ENCODE measurements around the gene LDLRAD3.

Gene LDLRAD3

GRCh38 chr11:36212564-36213392 lies 268.9 kb downstream of the LDLRAD3 start:
- no peak for DNase-seq (ENCODE audit: low read depth in 3 of 3)

GRCh38 chr11:36213393-36213840 lies 269.6 kb downstream of the LDLRAD3 start:
- no peak for DNase-seq (ENCODE audit: low read depth in 3 of 3)

GRCh38 chr11:36214480-36214879 lies 270.6 kb downstream of the LDLRAD3 start:
- DNase-seq (ENCODE audit: low read depth in 3 of 3) = no peak

DNA sequence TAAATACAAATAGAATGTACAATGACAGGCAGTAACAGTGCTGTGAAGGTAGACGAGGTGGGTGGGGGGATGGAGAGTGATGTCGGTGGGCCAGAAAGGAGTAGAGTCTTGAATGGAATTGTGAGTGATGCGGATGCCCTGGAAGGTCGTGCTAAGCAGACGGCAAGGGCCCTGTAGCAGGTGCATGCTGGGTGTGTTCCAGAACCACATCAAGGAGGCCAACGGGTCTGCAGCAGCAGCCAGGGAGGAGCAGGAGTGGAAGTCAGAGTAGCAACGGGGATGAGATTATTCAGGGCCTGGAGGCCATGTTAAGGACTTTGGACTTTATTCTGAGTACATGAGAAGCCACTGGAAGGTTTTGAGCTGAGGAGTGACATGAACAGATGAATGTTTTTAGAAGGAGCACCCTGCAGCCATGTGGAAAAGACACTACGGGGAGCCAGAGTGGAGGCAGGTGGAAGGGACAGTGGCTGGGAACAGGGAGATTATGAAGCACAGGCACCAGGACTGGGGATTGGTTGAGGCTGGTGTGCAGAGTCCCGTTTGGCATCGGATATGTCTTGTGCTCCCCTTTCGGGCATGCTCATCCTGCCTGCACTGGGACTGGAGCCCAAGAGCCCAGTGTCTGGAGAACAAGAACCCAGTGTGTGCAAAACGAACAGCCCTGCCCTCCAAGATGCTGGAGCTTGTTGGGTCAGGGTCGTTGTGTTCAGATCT lies 271.3 kb downstream of the LDLRAD3 start:
- DNase-seq (ENCODE audit: low read depth in 3 of 3) = no peak

DNA sequence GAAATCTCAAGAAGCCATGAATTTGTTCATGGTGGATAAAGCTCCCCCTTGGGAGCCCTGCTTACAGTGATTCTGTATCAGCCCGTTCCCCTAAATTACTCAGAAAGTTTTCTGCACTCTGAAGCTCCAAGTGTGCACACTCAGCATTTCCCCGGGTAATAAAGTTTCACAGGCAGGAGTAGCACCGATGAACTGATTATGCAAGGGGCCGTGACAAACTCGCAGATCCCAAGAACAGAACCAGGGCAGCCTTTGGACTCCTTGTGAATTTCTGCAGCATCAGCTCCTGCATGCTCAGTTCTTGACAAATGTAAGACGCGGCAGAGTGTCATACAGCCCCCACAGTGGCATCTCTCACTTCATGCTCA lies 271.8 kb downstream of the LDLRAD3 start:
- no peak for DNase-seq (ENCODE audit: low read depth in 3 of 3)

DNA sequence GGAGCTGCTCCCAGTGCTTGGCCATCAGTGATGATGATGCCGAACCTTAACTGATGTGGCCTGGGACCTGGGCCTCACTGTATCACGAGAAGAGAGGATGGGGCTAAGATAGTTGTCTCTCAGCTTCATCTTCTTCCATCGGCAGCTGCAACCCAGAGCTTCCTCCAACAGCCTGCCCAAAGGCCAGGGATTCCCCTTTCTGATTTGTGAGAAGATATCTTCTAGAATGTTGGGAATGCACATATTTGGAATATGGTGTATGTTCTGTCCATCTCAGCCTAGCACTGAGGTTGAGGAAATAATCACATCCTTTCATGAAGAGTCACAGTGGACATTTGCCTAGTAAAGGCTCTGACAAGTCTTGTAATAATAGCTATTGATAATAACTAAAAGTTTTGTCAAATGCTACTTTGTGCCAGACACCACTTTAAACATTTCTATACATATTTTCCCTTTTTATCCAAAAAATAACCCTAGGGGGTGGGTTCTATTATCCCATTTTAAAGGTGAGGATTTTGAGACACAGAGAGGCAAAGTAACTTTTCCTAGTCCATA lies 272.3 kb downstream of the LDLRAD3 start:
- DNase-seq (ENCODE audit: low read depth in 3 of 3) = no peak

GRCh38 chr11:36218283-36218921 lies 274.5 kb downstream of the LDLRAD3 start:
- no peak for DNase-seq (ENCODE audit: low read depth in 3 of 3)

DNA sequence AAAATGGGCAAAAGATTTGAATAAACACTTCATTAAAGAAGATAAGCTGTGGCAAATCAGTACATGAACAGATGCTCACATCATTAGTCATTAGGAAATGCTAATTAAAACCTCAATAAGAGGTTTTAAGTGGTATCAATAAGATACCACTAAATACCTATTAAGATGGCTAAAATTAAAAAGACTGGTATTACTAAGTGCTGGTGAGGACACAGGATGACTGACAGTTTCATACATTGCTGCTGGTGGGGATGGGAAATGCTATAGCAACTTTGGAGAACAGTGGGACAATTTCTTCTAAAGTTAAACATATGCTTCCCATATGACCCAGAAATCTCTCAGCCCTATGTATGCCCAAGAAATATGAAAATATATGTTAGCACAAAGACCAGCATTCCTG lies 276.1 kb downstream of the LDLRAD3 start:
- DNase-seq (ENCODE audit: low read depth in 3 of 3) = no peak

GRCh38 chr11:36222831-36223635 lies 279.2 kb downstream of the LDLRAD3 start:
- no peak for DNase-seq (ENCODE audit: low read depth in 3 of 3)

DNA sequence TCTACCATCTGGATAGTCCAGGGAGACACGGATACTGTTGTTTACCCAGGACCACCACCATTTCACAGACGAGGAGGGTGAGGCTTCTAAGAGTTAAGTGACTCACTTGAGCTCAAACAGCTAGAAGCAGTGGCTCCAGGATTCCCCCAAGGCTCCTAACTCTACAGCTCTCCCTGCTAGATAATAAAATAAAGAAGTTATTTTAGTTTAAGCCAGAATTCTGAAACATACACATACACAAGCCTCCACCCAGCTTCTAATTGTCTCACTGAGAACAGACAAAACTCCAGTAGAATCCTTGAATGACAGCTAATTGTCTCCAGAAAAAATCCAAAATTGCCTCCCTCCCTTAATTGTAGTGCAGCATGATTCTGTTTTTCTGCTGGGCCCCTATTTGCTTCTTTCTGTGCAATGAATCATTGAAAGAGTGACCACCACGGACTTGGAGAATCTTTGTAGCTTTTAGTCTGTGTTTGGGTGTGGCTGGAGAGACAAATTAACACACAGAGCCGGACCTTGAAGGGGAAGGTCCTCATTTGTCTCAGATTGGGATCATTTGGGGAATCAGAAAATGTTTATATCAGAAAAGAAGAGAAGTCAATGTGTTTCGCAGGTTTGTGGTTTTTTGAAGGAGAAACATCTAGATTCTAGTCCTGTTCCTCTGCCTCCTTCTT lies 280.5 kb downstream of the LDLRAD3 start:
- no peak for DNase-seq (ENCODE audit: low read depth in 3 of 3)

DNA sequence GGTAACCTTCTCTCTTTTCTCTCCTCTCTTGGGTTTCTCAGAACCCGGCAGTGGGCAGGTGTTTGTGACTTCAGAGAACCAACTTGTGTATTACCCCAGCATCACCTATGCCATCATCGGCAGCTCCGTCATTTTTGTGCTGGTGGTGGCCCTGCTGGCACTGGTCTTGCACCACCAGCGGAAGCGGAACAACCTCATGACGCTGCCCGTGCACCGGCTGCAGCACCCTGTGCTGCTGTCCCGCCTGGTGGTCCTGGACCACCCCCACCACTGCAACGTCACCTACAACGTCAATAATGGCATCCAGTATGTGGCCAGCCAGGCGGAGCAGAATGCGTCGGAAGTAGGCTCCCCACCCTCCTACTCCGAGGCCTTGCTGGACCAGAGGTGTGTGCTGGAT lies 283.2 kb downstream of the LDLRAD3 start:
- no peak for DNase-seq (ENCODE audit: low read depth in 3 of 3)

- DNase-seq (ENCODE audit: low read depth in 3 of 3) = no peak
Observed at GRCh38 chr11:36228689-36229088, 284.8 kb downstream of the LDLRAD3 start.

- no peak for DNase-seq (ENCODE audit: low read depth in 3 of 3)
Observed at GRCh38 chr11:36229091-36229705, 285.3 kb downstream of the LDLRAD3 start.

DNA sequence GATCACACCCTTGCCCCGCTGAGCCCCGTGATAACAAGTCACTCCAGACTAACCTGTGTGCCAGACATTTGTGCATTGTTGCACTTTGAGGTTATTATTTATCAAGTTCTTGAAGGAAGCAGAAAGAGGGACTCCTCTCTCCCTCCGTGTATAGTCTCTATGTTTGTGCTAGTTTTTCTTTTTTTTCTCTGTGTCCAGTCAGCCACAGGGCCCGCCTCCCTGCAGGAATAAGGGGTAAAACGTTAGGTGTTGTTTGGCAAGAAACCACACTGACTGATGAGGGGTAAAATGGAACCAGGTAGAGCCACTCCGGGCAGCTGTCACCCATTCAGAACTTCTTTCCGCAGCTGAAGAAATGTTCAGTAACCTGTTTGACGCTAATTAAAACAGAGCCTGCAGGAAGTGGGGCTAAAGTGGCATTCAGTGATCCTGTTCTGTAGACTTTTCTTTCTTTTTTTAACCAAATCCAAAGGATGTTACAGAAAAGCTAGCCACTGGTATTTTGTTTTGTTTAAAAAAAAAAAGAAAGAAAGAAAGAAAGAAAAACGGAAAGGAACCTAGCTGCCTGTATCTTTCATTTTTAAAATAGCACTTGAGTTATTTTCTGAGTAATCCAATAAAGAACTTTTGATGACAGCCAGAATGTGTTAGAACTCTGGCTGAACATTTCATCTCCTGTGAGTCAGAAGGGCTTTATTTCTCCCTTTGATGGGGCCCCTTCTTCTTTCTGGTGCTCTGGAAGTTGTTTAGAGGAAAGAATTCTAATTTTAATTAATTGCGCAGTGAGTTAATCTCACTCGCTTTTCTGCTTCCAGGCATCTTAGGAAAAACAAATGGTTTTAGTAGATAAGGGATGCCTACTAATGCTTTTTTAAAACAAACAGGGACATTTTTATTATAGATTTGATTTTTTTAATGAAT lies 287.2 kb downstream of the LDLRAD3 start:
- DNase-seq (ENCODE audit: low read depth in 3 of 3) = no peak

- no peak for DNase-seq (ENCODE audit: low read depth in 3 of 3)
Observed at GRCh38 chr11:36233204-36233603, 289.3 kb downstream of the LDLRAD3 start.

DNA sequence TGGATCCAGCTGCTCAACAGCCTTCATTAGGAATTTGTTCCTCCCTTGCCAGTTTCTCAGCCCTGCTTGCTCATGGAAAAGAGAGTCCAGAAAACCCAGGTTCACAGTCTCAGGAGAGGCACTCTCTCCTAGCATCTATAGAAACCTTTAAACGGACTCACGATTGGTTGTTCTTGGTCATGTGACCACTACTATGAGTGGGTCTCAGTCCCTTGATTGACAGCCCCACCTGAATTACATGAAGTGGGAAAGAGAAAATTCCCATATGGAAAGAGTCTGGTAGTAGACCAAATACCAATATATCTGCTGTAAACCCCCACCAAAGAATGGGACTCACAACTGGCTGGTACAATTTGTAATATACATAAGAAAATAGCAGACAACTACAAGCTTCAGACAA lies 291.0 kb downstream of the LDLRAD3 start:
- no peak for DNase-seq (ENCODE audit: low read depth in 3 of 3)

DNA sequence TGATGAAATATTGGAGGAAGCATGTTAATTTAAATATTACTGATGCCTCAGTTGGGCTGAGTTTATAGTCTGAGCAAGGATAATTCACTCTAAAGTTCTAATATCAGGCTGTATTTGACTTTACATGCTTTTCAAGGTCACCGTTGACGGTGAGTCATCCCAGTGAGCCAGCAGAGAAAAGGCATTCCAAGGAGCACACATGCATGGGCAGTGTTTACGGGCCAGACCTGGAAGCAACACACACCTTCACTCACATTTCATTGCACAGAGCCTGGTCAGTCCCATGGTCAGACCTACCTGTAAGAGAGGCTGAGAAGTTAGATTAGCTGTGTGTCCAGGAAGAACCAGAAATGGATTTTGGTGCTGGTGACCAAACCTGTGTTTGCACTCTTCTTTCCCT lies 291.9 kb downstream of the LDLRAD3 start:
- no peak for DNase-seq (ENCODE audit: low read depth in 3 of 3)

DNA sequence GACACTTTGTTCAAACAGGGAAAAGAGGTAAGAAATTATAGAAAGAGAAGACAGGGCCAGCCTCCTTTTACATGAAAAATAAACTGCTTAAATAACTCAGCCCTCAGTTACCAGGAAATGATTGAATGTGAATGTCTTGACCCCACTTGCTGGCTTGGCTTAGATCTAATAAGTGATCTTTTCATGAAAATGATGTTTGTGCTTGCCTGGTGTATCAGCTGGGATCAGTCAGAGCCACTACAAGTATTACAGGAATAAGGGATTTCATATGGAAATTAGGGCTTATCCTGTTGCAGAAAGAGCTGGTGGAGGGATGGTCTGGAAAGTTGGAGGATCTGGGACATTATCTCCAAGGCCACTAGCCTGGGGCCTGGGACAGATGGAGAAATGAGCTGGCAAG lies 293.5 kb downstream of the LDLRAD3 start:
- no peak for DNase-seq (ENCODE audit: low read depth in 3 of 3)

- DNase-seq (ENCODE audit: low read depth in 3 of 3) = no peak
Observed at GRCh38 chr11:36238036-36238631, 294.3 kb downstream of the LDLRAD3 start.

Measured in stimulated activated CD4-positive, alpha-beta T cell treated with anti-CD3 and anti-CD28 coated beads, TNF-alpha, amount 100 ng/mL, for 48 hours (primary cell).